IMR-90 (cell line): Measurements from ENCODE around the gene MRPL45. TPM values are rescaled to one million over a fixed set of nuclear protein-coding genes. Genes with fewer than 3 reads are reported as not detected.

Experiments used
- ATAC-seq: fragments of 200-7000 bp; cut with Tn5 transposase; 2 replicates; pipeline ENCODE4 v1.9.1; 2020; ENCODE audit warnings: low read depth, mild to moderate bottlenecking, moderate library complexity
- BruUV-seq: library from RNA; stranded (reverse); fragments of 400-500 nt; replicated peaks from 2 replicates; lab custom pipeline; 2021; lab: Mats Ljungman, UMichigan
- CTCF ChIA-PET: fragments of 300-600 bp; formaldehyde crosslinking; extraction: SDS; loops from one replicate; lab custom pipeline; 2021; ENCODE audit warnings: antibody characterized with exemption; lab: Yijun Ruan, JAX
- POLR2A ChIA-PET: fragments of 300-600 bp; sonication (Branson Sonifier 250); formaldehyde crosslinking; loops from one replicate; lab custom pipeline; 2022; ENCODE audit warnings: antibody characterized with exemption; ENCODE audit not compliant: unreplicated experiment; lab: Charles Lee
- DNase-seq: peaks from one replicate; pipeline ENCODE4 v3.0.0; 2013
- H2AFZ ChIP-seq: replicated peaks from 2 replicates; pipeline ENCODE3; 2013; ENCODE audit warnings: low read length, mild to moderate bottlenecking; ENCODE audit not compliant: poor library complexity
- H2AK5ac ChIP-seq: 2 replicates; pipeline ENCODE4 v1.6.1; 2013; ENCODE audit warnings: low read depth, low read length, inconsistent platforms
- H2AK9ac ChIP-seq: replicated peaks from 2 replicates; pipeline ENCODE3; 2013; ENCODE audit warnings: mild to moderate bottlenecking, low read depth, low read length, moderate library complexity; ENCODE audit not compliant: poor library complexity
- H2BK120ac ChIP-seq: 2 replicates; pipeline ENCODE4 v1.6.1; 2013; ENCODE audit warnings: low read depth, low read length, inconsistent platforms
- H2BK15ac ChIP-seq: 3 replicates; pipeline ENCODE4 v1.6.1; 2013; ENCODE audit warnings: low read depth, low read length, inconsistent platforms
- H2BK20ac ChIP-seq: 2 replicates; pipeline ENCODE4 v1.6.1; 2013; ENCODE audit warnings: low read depth, mild to moderate bottlenecking, inconsistent platforms, low read length, moderate library complexity
- H2BK5ac ChIP-seq: 2 replicates; pipeline ENCODE4 v1.6.1; 2013; ENCODE audit warnings: mild to moderate bottlenecking, low read depth, low read length, inconsistent platforms; ENCODE audit not compliant: poor library complexity, severe bottlenecking
- H3K14ac ChIP-seq: replicated peaks from 2 replicates; pipeline ENCODE4 v1.6.1; 2013; ENCODE audit warnings: low read depth, low read length, inconsistent platforms
- H3K18ac ChIP-seq: 2 replicates; pipeline ENCODE4 v1.6.1; 2013; ENCODE audit warnings: low read depth, low read length, control low read depth
- H3K23ac ChIP-seq: 2 replicates; pipeline ENCODE4 v1.6.1; 2013; ENCODE audit warnings: low read depth, low read length, inconsistent platforms
- H3K27ac ChIP-seq: 2 replicates; pipeline ENCODE4 v1.5.1; 2013; ENCODE audit warnings: mild to moderate bottlenecking, control low read depth, low read length; ENCODE audit not compliant: insufficient read depth
- H3K27me3 ChIP-seq: 2 replicates; pipeline ENCODE4 v1.6.1; 2013; ENCODE audit warnings: low read length; ENCODE audit not compliant: control insufficient read depth, insufficient read depth
- H3K36me3 ChIP-seq: 2 replicates; pipeline ENCODE4 v1.6.1; 2013; ENCODE audit warnings: low read length, mixed read lengths; ENCODE audit not compliant: control insufficient read depth, insufficient read depth
- H3K4ac ChIP-seq: 2 replicates; pipeline ENCODE4 v1.6.1; 2013; ENCODE audit warnings: low read depth, low read length, inconsistent platforms
- H3K4me1 ChIP-seq: 2 replicates; pipeline ENCODE4 v1.6.1; 2013; ENCODE audit warnings: low read length, mixed read lengths; ENCODE audit not compliant: control insufficient read depth, insufficient read depth
- H3K4me2 ChIP-seq: 2 replicates; pipeline ENCODE4 v1.6.1; 2013; ENCODE audit warnings: low read depth, mild to moderate bottlenecking, control low read depth, low read length, moderate library complexity
- H3K4me3 ChIP-seq: 2 replicates; pipeline ENCODE4 v1.5.1; 2013; ENCODE audit warnings: low read depth, mild to moderate bottlenecking, control low read depth, low read length, moderate library complexity; ENCODE audit not compliant: insufficient read depth
- H3K56ac ChIP-seq: 2 replicates; pipeline ENCODE4 v1.6.1; 2013; ENCODE audit warnings: low read length, inconsistent platforms; ENCODE audit not compliant: insufficient read depth; ENCODE audit errors: extremely low read depth
- H3K79me1 ChIP-seq, 2 experiments: 2 replicates each; pipeline ENCODE4 v1.6.1; 2013; ENCODE audit warnings: low read length in 2 of 2, inconsistent platforms in 1 of 2, low read depth in 1 of 2
- H3K9ac ChIP-seq: 2 replicates; pipeline ENCODE4 v1.6.1; 2013; ENCODE audit warnings: low read depth, low read length, control low read depth
- H3K9me1 ChIP-seq: 2 replicates; pipeline ENCODE4 v1.6.1; 2013; ENCODE audit warnings: low read length, inconsistent platforms; ENCODE audit not compliant: insufficient read depth
- H3K9me3 ChIP-seq: 2 replicates; pipeline ENCODE4 v1.6.1; 2013; ENCODE audit warnings: low read length; ENCODE audit not compliant: control insufficient read depth, insufficient read depth
- H4K20me1 ChIP-seq: 2 replicates; pipeline ENCODE4 v1.6.1; 2013; ENCODE audit warnings: low read length, inconsistent platforms; ENCODE audit not compliant: insufficient read depth
- H4K5ac ChIP-seq: 2 replicates; pipeline ENCODE4 v1.6.1; 2013; ENCODE audit warnings: mild to moderate bottlenecking, low read depth, low read length, control low read depth
- H4K8ac ChIP-seq, 2 experiments: 2 replicates each; pipeline ENCODE4 v1.6.1; 2013; ENCODE audit warnings: low read depth in 2 of 2, low read length in 2 of 2, control low read depth in 1 of 2, inconsistent platforms in 1 of 2
- H4K91ac ChIP-seq: 2 replicates; pipeline ENCODE4 v1.6.1; 2013; ENCODE audit warnings: low read depth, low read length, inconsistent platforms; ENCODE audit not compliant: insufficient read depth
- BHLHE40 ChIP-seq: fragments of 150-350 bp; IDR thresholded peaks from 2 replicates; pipeline ENCODE4 v1.6.1; 2016; ENCODE audit warnings: mild to moderate bottlenecking, low read depth, low read length
- CEBPB ChIP-seq: IDR thresholded peaks from 2 replicates; pipeline ENCODE4 v1.6.1; 2012; ENCODE audit warnings: low read depth, low read length, improper control_type of control experiment
- CHD1 ChIP-seq: IDR thresholded peaks from 2 replicates; pipeline ENCODE4 v1.6.1; 2012; ENCODE audit warnings: low read depth, low read length, improper control_type of control experiment
- CTCF ChIP-seq: conservative IDR thresholded peaks from 2 replicates; pipeline ENCODE4 v1.5.1; 2012; ENCODE audit warnings: mild to moderate bottlenecking, low read depth, low read length, improper control_type of control experiment
- ELK1 ChIP-seq: fragments of 150-350 bp; IDR thresholded peaks from 2 replicates; pipeline ENCODE4 v1.6.1; 2016; ENCODE audit warnings: low read depth, mild to moderate bottlenecking, low read length, moderate library complexity, borderline replicate concordance
- FOS ChIP-seq: fragments of 150-350 bp; IDR thresholded peaks from 2 replicates; pipeline ENCODE4 v1.6.1; 2016; ENCODE audit warnings: low read depth, low read length
- MAFK ChIP-seq: IDR thresholded peaks from 2 replicates; pipeline ENCODE4 v1.6.1; 2012; ENCODE audit warnings: low read depth, low read length, improper control_type of control experiment
- MAZ ChIP-seq: IDR thresholded peaks from 2 replicates; pipeline ENCODE4 v1.6.1; 2012; ENCODE audit warnings: low read depth, mild to moderate bottlenecking, low read length, improper control_type of control experiment, moderate library complexity, borderline replicate concordance
- NFE2L2 ChIP-seq: fragments of 150-350 bp; IDR thresholded peaks from 2 replicates; pipeline ENCODE4 v1.6.1; 2016; ENCODE audit warnings: low read depth, mild to moderate bottlenecking, low read length
- POLR2A ChIP-seq: IDR thresholded peaks from 2 replicates; pipeline ENCODE4 v1.6.1; 2012; ENCODE audit warnings: mild to moderate bottlenecking, low read depth, low read length
- RAD21 ChIP-seq: IDR thresholded peaks from 2 replicates; pipeline ENCODE4 v1.6.1; 2012; ENCODE audit warnings: low read length, improper control_type of control experiment
- RCOR1 ChIP-seq: IDR thresholded peaks from 2 replicates; pipeline ENCODE4 v1.6.1; 2012; ENCODE audit warnings: mild to moderate bottlenecking, low read length, improper control_type of control experiment; ENCODE audit not compliant: insufficient replicate concordance
- RFX5 ChIP-seq: IDR thresholded peaks from 2 replicates; pipeline ENCODE4 v1.8.0; 2012; ENCODE audit warnings: low read depth, mild to moderate bottlenecking, low read length, moderate library complexity
- SMC3 ChIP-seq: fragments of 150-350 bp; IDR thresholded peaks from 2 replicates; pipeline ENCODE4 v1.6.1; 2016; ENCODE audit warnings: low read depth, mild to moderate bottlenecking, antibody characterized with exemption, low read length, moderate library complexity
- USF2 ChIP-seq: fragments of 150-350 bp; IDR thresholded peaks from 2 replicates; pipeline ENCODE4 v1.6.1; 2017; ENCODE audit warnings: mild to moderate bottlenecking, antibody characterized with exemption, low read length, low read depth
- WGBS, 2 experiments: methylation state at CpG; one replicate each; pipeline versions ENCODE4 v1.1.5 to v1.1.7; 2013; ENCODE audit warnings: missing lambda C conversion rate in 2 of 2; ENCODE audit not compliant: insufficient read length in 1 of 2; ENCODE audit errors: extremely low coverage in 2 of 2; 5-methylcytosine and 5-hydroxymethylcytosine counted together
- dilution Hi-C: fragments of 300-500 bp; cut with HindIII; formaldehyde crosslinking; loops from one replicate; pipeline ENCODE4 v1.14.3; 2018; ENCODE audit warnings: low sequenced_read_pairs; ENCODE audit not compliant: unreplicated experiment
- in situ Hi-C: fragments of 300-500 bp; cut with MboI; formaldehyde crosslinking; loops from 3 replicates; pipeline ENCODE4 v1.14.3; 2019; ENCODE audit warnings: low sequenced_read_pairs, inconsistent platforms, mixed read lengths
- intact Hi-C: fragments of 100-400 bp; cut with micrococcal nuclease; formaldehyde crosslinking; loops from 2 replicates; pipeline ENCODE4 v1.10.0; 2022
- polyA plus RNA-seq, 3 experiments: library from polyadenylated mRNA; depleted of rRNA; stranded (reverse); fragments of >200 nt; gene quantifications; 2 replicates each; pipeline ENCODE4 v1.2.3, GENCODE V29; 2012; ENCODE audit warnings: low replicate concordance in 1 of 3
- total RNA-seq: library from RNA; depleted of rRNA; stranded (reverse); fragments of >200 nt; gene quantifications from 2 replicates; pipeline ENCODE4 v1.2.3, GENCODE V29; 2012

Gene MRPL45
- total and polyA plus RNA-seq, 2 of the 4 experiments (the other 2 are of a cell fraction), result 39.6 to 46.8 TPM

GRCh38 chr17:38329808-38330730 is 33.1 kb downstream of the MRPL45 start:
- in situ Hi-C loops, result no loop called here
- WGBS, 2 experiments, result 88% methylated on average over 3 of the region's 25 CpGs; no CpG with 5 or more reads in 1 of the 2 experiments
- TF ChIP-seq CEBPB, result no peak
- TF ChIP-seq BHLHE40, result no peak
- no peak for TF ChIP-seq RCOR1
- no peak for TF ChIP-seq MAZ
- no peak for TF ChIP-seq CHD1
- TF ChIP-seq RFX5, result no peak
- no peak for TF ChIP-seq POLR2A
- TF ChIP-seq CTCF, result no peak
- TF ChIP-seq NFE2L2, result no peak
- TF ChIP-seq RAD21, result no peak
- TF ChIP-seq FOS, result no peak
- no peak for TF ChIP-seq ELK1
- TF ChIP-seq MAFK, result no peak
- no peak for TF ChIP-seq USF2
- TF ChIP-seq SMC3, result no peak

More at GRCh38 chr17:38329808-38330730, 33.1 kb downstream of the MRPL45 start:
- H3K27ac ChIP-seq, result no peak overlapping the region
- H3K27me3 ChIP-seq, result peaks cover 56% of the 10 kb centered on the region
- ChIA-PET POLR2A (interaction anchor here (0.6 kb wide), 1 partner anchor 16 kb away, joined by 3 read pairs; no protein-coding TSS in a partner anchor), CTCF (no interaction called here)
- no peaks in the 10 kb centered on the region for H3K9me1 ChIP-seq
- no peak overlapping the region for H3K9ac ChIP-seq
- dilution Hi-C loops (no loop called here), intact Hi-C loops (no loop called here)
- H3K79me1 ChIP-seq, result no peaks in the 10 kb centered on the region
- H3K18ac ChIP-seq, result no peak overlapping the region
- no peak overlapping the region for H4K5ac ChIP-seq
- no peak overlapping the region for H3K56ac ChIP-seq
- H4K20me1 ChIP-seq, result no peaks in the 10 kb centered on the region
- peaks cover 3% of the 10 kb centered on the region; the same call in 1 of the 2 replicates for H3K4me1 ChIP-seq
- no peak overlapping the region for H3K4me3 ChIP-seq
- H3K4me2 ChIP-seq, result no peak overlapping the region
- H3K36me3 ChIP-seq, result no peaks in the 10 kb centered on the region
- no peak overlapping the region for H2AK5ac ChIP-seq
- H2AFZ ChIP-seq, result no peak overlapping the region
- no peak overlapping the region for H2BK120ac ChIP-seq
- no peak overlapping the region for H3K14ac ChIP-seq
- H4K8ac ChIP-seq, result no peak overlapping the region
- no TSS peak for BruUV-seq
- ATAC-seq, result no peak
- DNase-seq, result no peak
- H2AK9ac ChIP-seq, result no peak overlapping the region
- no peak overlapping the region for H3K4ac ChIP-seq
- H2BK20ac ChIP-seq, result no peak overlapping the region
- H3K9me3 ChIP-seq, result no peaks in the 10 kb centered on the region
- H2BK5ac ChIP-seq, result no peak overlapping the region
- no peak overlapping the region for H4K91ac ChIP-seq
- no peak overlapping the region for H2BK15ac ChIP-seq
- no peak overlapping the region for H3K23ac ChIP-seq
